Esophagus muscularis mucosa (tissue), 4 donors: Measurements from ENCODE around the gene ANKRD11. TPM values are rescaled to one million over a fixed set of nuclear protein-coding genes. Genes with fewer than 3 reads are reported as not detected.

Experiments used
- DNase-seq: peaks from one replicate; pipeline ENCODE4 v3.0.0-alpha.2; 2017; ENCODE audit errors: extremely low spot score
- H3K27ac ChIP-seq, 4 donors: fragments of 200-600 bp; sonication (generic); replicated peaks in 1 of 4; 1 replicate in 3 of 4; 2 replicates in 1 of 4; pipeline ENCODE4 v1.5.1; 2016 to 2019; ENCODE audit warnings: mild to moderate bottlenecking in 1 of 4
- H3K27me3 ChIP-seq, 4 donors: fragments of 200-600 bp; sonication (generic); one replicate each; pipeline versions ENCODE4 v1.5.1 to v1.6.0; 2016 to 2019
- H3K36me3 ChIP-seq, 4 donors: fragments of 200-600 bp; sonication (generic); one replicate each; pipeline ENCODE4 v1.5.1; 2016 to 2019
- H3K4me1 ChIP-seq, 4 donors: fragments of 200-600 bp; sonication (generic); one replicate each; pipeline ENCODE4 v1.5.1; 2016 to 2019
- H3K4me3 ChIP-seq, 4 donors: fragments of 200-600 bp; sonication (generic); 1 replicate in 2 of 4; 2 replicates in 2 of 4; pipeline ENCODE4 v1.5.1; 2016 to 2019; ENCODE audit warnings: mild to moderate bottlenecking in 4 of 4, moderate library complexity in 1 of 4
- H3K9me3 ChIP-seq, 4 donors: fragments of 200-600 bp; sonication (generic); 1 replicate in 3 of 4; 2 replicates in 1 of 4; pipeline ENCODE4 v1.5.1; 2016 to 2019
- EP300 ChIP-seq: sonication (generic); formaldehyde crosslinking; IDR thresholded peaks from one replicate; pipeline ENCODE4 v1.6.1; 2017; ENCODE audit warnings: antibody characterized with exemption
- POLR2A ChIP-seq: fragments of 450-650 bp; IDR thresholded peaks from one replicate; pipeline ENCODE4 v1.6.1; 2017; ENCODE audit warnings: antibody characterized with exemption, moderate library complexity, mild to moderate bottlenecking, low read depth
- POLR2AphosphoS5 ChIP-seq, 2 donors: sonication (generic); formaldehyde crosslinking; IDR thresholded peaks; one replicate each; pipeline ENCODE4 v1.6.1; 2017; ENCODE audit warnings: antibody characterized with exemption in 2 of 2
- WGBS: methylation state at CpG from one replicate; pipeline ENCODE4 v1.1.5; 2018; 5-methylcytosine and 5-hydroxymethylcytosine counted together
- intact Hi-C: fragments of 100-400 bp; cut with DNase I; formaldehyde crosslinking; loops from one replicate; pipeline ENCODE4 v1.15.1; 2023
- total RNA-seq, 4 donors: library from RNA; depleted of rRNA; stranded (reverse); fragments of >200 nt; gene quantifications; one replicate each; pipeline versions ENCODE4 v1.1.0 to v1.2.1, GENCODE V29; 2016
- TF ChIP-seq, protein P1 (sequence below), 3 experiments: fragments of 200-600 bp in 2 of 3; fragments of 450-650 bp in 1 of 3; sonication (generic) in 2 of 3; IDR thresholded peaks; one replicate each; pipeline ENCODE4 v1.5.1; 2017 to 2019; ENCODE audit warnings: antibody characterized with exemption in 3 of 3, mild to moderate bottlenecking in 2 of 3, moderate library complexity in 1 of 3

ANKRD11 gene
- total RNA-seq, 4 donors from 2014 or later, result 60.8 to 119 (median 105) TPM

- intact Hi-C loops, result loop anchor here (10.0 kb wide), 1 partner anchor 50 kb away; no protein-coding TSS in a partner anchor
- no peaks in the 10 kb centered on the region for H3K27me3 ChIP-seq
- TF ChIP-seq, protein P1, sequence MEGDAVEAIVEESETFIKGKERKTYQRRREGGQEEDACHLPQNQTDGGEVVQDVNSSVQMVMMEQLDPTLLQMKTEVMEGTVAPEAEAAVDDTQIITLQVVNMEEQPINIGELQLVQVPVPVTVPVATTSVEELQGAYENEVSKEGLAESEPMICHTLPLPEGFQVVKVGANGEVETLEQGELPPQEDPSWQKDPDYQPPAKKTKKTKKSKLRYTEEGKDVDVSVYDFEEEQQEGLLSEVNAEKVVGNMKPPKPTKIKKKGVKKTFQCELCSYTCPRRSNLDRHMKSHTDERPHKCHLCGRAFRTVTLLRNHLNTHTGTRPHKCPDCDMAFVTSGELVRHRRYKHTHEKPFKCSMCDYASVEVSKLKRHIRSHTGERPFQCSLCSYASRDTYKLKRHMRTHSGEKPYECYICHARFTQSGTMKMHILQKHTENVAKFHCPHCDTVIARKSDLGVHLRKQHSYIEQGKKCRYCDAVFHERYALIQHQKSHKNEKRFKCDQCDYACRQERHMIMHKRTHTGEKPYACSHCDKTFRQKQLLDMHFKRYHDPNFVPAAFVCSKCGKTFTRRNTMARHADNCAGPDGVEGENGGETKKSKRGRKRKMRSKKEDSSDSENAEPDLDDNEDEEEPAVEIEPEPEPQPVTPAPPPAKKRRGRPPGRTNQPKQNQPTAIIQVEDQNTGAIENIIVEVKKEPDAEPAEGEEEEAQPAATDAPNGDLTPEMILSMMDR (IDR thresholded peaks at IDR 0.05), result no peak
- TF ChIP-seq POLR2A, result no peak
- H3K36me3 ChIP-seq, result peaks cover 0 to 19% (median 16%) of the 10 kb centered on the region in 4 donors
- H3K4me3 ChIP-seq, result no peak overlapping the region
- no peak overlapping the region for H3K27ac ChIP-seq
- WGBS, result 84% methylated on average over 12 of the region's 13 CpGs
- no peaks in the 10 kb centered on the region for H3K9me3 ChIP-seq
- no peak for DNase-seq
- peaks cover 39 to 74% (median 61%) of the 10 kb centered on the region in 4 donors for H3K4me1 ChIP-seq
Observed at GRCh38 chr16:89294486-89294885, 195.9 kb downstream of the ANKRD11 start.

DNA sequence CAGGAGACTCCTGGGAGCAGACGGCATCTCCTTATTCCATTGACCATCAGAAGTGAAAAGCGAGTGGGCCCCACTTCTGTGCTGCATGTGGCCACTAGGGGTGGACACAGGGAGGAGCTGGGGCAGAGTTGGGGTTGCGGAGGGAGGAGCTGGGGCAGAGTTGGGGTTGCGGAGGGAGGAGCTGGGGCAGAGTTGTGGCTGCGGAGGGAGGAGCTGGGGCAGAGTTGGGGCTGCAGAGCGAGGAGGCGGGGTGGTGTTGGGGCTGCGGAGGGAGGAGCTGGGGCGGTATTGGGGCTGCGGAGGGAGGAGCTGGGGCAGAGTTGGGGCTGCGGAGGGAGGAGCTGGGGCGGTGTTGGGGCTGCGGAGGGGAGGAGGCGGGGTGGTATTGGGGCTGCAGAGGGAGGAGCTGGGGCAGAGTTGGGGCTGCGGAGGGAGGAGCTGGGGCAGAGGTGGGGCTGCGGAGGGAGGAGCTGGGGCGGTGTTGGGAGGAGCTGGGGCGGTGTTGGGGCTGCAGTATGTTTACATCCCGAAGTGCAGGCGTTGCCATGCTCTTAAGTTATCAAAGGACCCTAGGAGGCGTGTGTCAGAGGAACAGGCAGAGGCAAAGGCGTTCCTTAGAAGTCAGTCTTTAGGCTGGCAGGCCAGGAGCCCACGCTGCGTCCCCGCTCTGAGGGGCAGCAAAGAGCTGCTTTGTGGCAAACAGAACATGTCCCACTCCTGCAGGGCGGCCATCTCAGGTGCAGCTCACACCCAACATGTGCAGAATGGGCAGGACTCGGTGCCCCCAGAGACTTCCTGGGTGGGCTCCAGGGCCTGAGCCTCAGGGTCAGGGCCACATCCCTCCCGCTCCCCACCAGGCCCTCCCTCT lies 196.9 kb downstream of the ANKRD11 start:
- H3K4me3 ChIP-seq, result no peak overlapping the region
- H3K4me1 ChIP-seq, result peaks cover 34 to 70% (median 52%) of the 10 kb centered on the region in 4 donors
- TF ChIP-seq EP300, result no peak
- TF ChIP-seq, protein P1 (IDR thresholded peaks at IDR 0.05), result peak in 1 of 3 experiments; percentile 14
- DNase-seq, result no peak
- intact Hi-C loops, result loop anchor here (10.0 kb wide), 1 partner anchor 49 kb away; no protein-coding TSS in a partner anchor
- no peaks in the 10 kb centered on the region for H3K9me3 ChIP-seq
- WGBS, result 83% methylated on average over 22 of the region's 28 CpGs
- H3K27me3 ChIP-seq, result no peaks in the 10 kb centered on the region
- no peak overlapping the region for H3K27ac ChIP-seq
- H3K36me3 ChIP-seq, result peaks cover 6 to 24% (median 21%) of the 10 kb centered on the region in 4 donors

GRCh38 chr16:89292443-89293078 lies 197.8 kb downstream of the ANKRD11 start:
- Histone ChIP-seq H3K27me3 (no peaks in the 10 kb centered on the region), H3K9me3 (no peaks in the 10 kb centered on the region), H3K4me3 (no peak overlapping the region), H3K4me1 (peaks cover 27 to 61% (median 43%) of the 10 kb centered on the region in 4 donors), H3K36me3 (peaks cover 15 to 34% (median 30%) of the 10 kb centered on the region in 4 donors), H3K27ac (peak overlapping the region in 1 of 4 donors; percentile 28)
- no peak for TF ChIP-seq EP300
- no peak for TF ChIP-seq POLR2AphosphoS5 (IDR thresholded peaks at IDR 0.05)
- TF ChIP-seq, protein P1 (IDR thresholded peaks at IDR 0.05), result no peak
- no peak for TF ChIP-seq POLR2A
- intact Hi-C loops, result loop anchor here (10.0 kb wide), 1 partner anchor 48 kb away; no protein-coding TSS in a partner anchor
- DNase-seq, result no peak
- 87% methylated on average over 22 of the region's 22 CpGs for WGBS

GRCh38 chr16:89291776-89292175 lies 198.6 kb downstream of the ANKRD11 start:
- H3K9me3 ChIP-seq, result no peaks in the 10 kb centered on the region
- intact Hi-C loops, result loop anchor here (10.0 kb wide), 1 partner anchor 47 kb away; no protein-coding TSS in a partner anchor
- H3K27ac ChIP-seq, result peak overlapping the region in 1 of 4 donors; percentile 28
- H3K4me1 ChIP-seq, result peaks cover 27 to 53% (median 35%) of the 10 kb centered on the region in 4 donors
- H3K36me3 ChIP-seq, result peaks cover 21 to 42% (median 38%) of the 10 kb centered on the region in 4 donors
- H3K4me3 ChIP-seq, result no peak overlapping the region
- WGBS, result 76% methylated on average over 12 of the region's 13 CpGs
- no peaks in the 10 kb centered on the region for H3K27me3 ChIP-seq
- no peak for DNase-seq
- TF ChIP-seq EP300 (no peak), POLR2A (no peak), POLR2AphosphoS5 (IDR thresholded peaks at IDR 0.05) (no peak)
- TF ChIP-seq, protein P1 (IDR thresholded peaks at IDR 0.05), result no peak
